ENCODE data around the gene DCX. TPM values are rescaled to one million over a fixed set of nuclear protein-coding genes. Genes with fewer than 3 reads are reported as not detected.

The DCX gene
- total RNA-seq, 4 donors from 2014 or later, result not detected

- TF ChIP-seq, protein P1, sequence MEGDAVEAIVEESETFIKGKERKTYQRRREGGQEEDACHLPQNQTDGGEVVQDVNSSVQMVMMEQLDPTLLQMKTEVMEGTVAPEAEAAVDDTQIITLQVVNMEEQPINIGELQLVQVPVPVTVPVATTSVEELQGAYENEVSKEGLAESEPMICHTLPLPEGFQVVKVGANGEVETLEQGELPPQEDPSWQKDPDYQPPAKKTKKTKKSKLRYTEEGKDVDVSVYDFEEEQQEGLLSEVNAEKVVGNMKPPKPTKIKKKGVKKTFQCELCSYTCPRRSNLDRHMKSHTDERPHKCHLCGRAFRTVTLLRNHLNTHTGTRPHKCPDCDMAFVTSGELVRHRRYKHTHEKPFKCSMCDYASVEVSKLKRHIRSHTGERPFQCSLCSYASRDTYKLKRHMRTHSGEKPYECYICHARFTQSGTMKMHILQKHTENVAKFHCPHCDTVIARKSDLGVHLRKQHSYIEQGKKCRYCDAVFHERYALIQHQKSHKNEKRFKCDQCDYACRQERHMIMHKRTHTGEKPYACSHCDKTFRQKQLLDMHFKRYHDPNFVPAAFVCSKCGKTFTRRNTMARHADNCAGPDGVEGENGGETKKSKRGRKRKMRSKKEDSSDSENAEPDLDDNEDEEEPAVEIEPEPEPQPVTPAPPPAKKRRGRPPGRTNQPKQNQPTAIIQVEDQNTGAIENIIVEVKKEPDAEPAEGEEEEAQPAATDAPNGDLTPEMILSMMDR (IDR thresholded peaks at IDR 0.05; ENCODE audit: low read depth), result no peak
Observed at GRCh38 chrX:111284631-111285293, 127.2 kb downstream of the DCX start.

DNA sequence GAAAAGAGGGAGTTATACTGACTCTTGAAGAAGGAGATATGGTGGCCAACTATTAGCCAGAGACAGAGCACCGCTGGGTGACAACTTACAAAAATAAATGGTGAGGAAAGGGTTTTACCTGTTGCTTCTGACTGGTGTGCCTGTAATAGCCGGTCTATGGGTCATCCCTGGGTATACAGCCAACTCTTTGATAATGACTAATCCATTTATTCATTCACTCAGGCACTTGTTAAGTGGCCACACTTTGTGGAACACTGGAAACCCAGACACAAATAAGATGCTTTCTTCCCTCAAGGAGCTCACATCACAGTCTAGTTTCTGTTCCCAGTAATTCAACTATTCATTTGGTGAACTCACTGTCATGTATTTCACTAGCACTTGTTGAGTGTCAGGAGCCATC lies 128.5 kb downstream of the DCX start:
- TF ChIP-seq, protein P1 (IDR thresholded peaks at IDR 0.05; ENCODE audit: low read depth), result no peak

DNA sequence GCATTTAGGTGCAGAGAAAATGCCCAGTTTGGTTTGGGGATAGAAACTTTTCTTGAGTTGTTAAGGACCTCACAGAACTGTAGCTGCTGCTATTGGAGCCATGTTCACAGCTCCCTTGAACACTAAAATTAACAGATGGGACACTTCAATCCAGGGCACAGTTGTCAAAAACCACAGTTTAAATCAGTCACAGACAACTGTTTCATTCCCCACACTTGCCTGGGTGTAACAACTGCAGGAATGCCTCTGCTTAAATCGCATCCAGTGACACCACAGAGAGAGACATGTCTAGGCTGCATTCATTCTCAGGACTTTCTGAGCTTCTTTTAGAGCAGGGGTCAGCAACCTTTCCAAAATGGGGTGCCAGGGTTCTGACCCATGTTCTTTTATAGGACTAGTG lies 129.0 kb downstream of the DCX start:
- TF ChIP-seq, protein P1 (IDR thresholded peaks at IDR 0.05; ENCODE audit: low read depth), result no peak

DNA sequence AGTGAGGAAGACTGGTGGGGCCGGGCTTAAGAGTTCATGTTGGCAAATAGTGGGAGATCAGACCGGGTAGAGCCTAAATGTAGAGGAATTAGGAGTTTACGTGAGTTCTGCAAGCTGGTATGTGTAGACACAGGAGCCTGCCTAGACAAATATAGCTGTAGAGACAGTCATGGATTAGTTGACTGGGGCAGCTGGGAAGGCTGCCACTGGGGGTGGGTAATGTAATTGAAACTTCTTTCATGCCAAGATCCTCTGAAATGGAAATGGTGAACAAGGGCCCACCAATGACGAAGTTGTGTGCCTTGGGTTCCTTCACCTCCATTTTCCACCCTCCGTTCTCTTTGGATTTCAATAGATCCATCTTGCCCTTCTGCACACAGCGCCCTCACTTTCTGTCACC lies 129.9 kb downstream of the DCX start:
- TF ChIP-seq, protein P1 (IDR thresholded peaks at IDR 0.05; ENCODE audit: low read depth), result no peak

DNA sequence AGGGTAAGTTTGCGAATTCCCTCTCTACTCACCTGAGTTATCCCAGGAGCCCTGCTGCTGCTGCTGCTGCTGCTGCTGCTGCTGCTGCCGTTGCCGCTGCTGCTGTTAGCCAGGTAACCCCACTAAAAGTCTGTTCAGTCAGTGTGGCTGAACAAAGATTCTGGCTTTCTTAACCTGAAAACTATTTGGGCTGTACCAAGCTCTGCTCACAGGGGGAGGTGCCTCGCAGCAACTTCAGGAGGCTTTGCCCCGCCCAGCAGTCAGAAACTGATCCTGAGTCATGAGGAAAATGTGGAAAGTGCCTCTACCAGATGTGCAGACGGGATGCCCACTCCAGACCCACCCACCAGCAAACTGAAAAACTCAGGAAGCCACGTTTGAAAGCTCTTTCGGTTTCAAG lies 141.7 kb downstream of the DCX start, which contains the start of gene CAPN6:
Gene CAPN6, minus strand, starts transcription at position 145 of the 400 bp plus-strand sequence. CDS start 6,547 bp downstream, outside the sequence.
- TF ChIP-seq, protein P1 (IDR thresholded peaks at IDR 0.05; ENCODE audit: low read depth), result no peak

- TF ChIP-seq, protein P1 (IDR thresholded peaks at IDR 0.05; ENCODE audit: low read depth), result no peak
Observed at GRCh38 chrX:111268506-111268905, 143.5 kb downstream of the DCX start.

GRCh38 chrX:111265486-111265885 lies 146.5 kb downstream of the DCX start:
- TF ChIP-seq, protein P1 (IDR thresholded peaks at IDR 0.05; ENCODE audit: low read depth), result no peak

All from subcutaneous adipose tissue (tissue), 4 donors.